HCT116 (cell line): ENCODE data around the gene GSDMA.

Experiments used
- CEBPB ChIP-seq: IDR thresholded peaks from 2 replicates; pipeline ENCODE4 v1.6.1; 2012; ENCODE audit warnings: low read depth
- CTCF ChIP-seq, 3 experiments: fragments of 200-600 bp in 1 of 3; sonication (generic) in 1 of 3; IDR thresholded peaks in 2 of 3; conservative IDR thresholded peaks in 1 of 3; 2 replicates each; pipeline ENCODE4 v1.5.1; 2012 to 2017; ENCODE audit warnings: low read depth in 2 of 3, low read length in 2 of 3, antibody characterized with exemption in 1 of 3, borderline replicate concordance in 1 of 3, control low read depth in 1 of 3, mild to moderate bottlenecking in 1 of 3, mixed read lengths in 1 of 3, mixed run types in 1 of 3, moderate library complexity in 1 of 3; ENCODE audit not compliant: insufficient read depth in 1 of 3
- MAX ChIP-seq: IDR thresholded peaks from 2 replicates; pipeline ENCODE4 v1.6.1; 2012
- POLR2A ChIP-seq: IDR thresholded peaks from 2 replicates; pipeline ENCODE4 v1.7.0; 2011; ENCODE audit warnings: borderline replicate concordance; ENCODE audit not compliant: insufficient read depth, insufficient read length; ENCODE audit errors: extremely low read depth
- POLR2AphosphoS5 ChIP-seq: IDR thresholded peaks from 2 replicates; pipeline ENCODE4 v1.6.1; 2011; ENCODE audit warnings: mild to moderate bottlenecking, low read depth, low read length, moderate library complexity
- REST ChIP-seq: IDR thresholded peaks from 2 replicates; pipeline ENCODE4 v1.6.1; 2012; ENCODE audit warnings: low read depth
- SIN3A ChIP-seq: IDR thresholded peaks from 2 replicates; pipeline ENCODE4 v1.6.1; 2012; ENCODE audit warnings: low read depth
- YY1 ChIP-seq: IDR thresholded peaks from 2 replicates; pipeline ENCODE4 v1.6.1; 2011; ENCODE audit warnings: low read length, low read depth, moderate library complexity, mild to moderate bottlenecking; ENCODE audit not compliant: insufficient replicate concordance; ENCODE audit errors: extremely low read depth
- TF ChIP-seq, protein P1 (sequence below): IDR thresholded peaks from 2 replicates; pipeline ENCODE4 v1.6.1; 2011; ENCODE audit warnings: mild to moderate bottlenecking, low read length, moderate library complexity; ENCODE audit not compliant: insufficient replicate concordance; ENCODE audit errors: extremely low read depth
- TF ChIP-seq, protein P2 (sequence below): IDR thresholded peaks from 2 replicates; pipeline ENCODE4 v1.6.1; 2012

DNA sequence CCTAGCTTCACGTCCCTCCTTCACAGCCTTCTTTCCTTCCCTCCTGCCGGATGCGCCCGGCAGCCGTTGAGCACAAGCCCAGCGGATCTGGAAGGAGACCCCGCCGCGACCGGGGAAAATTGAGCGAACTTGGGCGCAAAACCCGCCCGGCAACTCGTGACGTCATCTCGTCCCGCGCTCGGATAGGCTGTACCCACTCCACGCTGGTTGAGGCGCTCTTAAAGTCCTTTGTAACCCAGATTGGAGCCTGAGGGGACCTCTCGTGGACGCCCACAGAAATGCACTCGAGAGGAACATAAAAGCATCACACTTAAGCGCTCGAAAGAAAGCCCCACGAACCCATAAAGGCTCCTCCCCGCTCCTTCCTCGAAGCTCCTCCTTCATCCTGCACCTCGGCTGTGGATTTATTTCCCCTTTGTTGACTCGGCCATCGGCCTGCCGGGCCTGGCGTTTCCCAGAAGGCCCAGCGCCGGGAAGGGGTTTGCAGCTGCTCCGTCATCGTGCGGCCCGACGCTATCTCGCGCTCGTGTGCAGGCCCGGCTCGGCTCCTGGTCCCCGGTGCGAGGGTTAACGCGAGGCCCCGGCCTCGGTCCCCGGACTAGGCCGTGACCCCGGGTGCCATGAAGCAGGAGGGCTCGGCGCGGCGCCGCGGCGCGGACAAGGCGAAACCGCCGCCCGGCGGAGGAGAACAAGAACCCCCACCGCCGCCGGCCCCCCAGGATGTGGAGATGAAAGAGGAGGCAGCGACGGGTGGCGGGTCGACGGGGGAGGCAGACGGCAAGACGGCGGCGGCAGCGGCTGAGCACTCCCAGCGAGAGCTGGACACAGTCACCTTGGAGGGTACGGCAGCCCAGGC is 17.8 kb downstream of the GSDMA start, which contains the start of gene PSMD3:
- TF ChIP-seq YY1 (peak; percentile 92), REST (no peak), POLR2AphosphoS5 (peak; percentile 82), CTCF (IDR thresholded peaks at IDR 0.05 in 2 of 3, conservative IDR thresholded peaks at IDR 0.05 in 1 of 3; ENCODE audit: borderline replicate concordance in 1 of 3, insufficient read depth in 1 of 3, low read depth in 2 of 3, low read length in 2 of 3) (peak; percentile 63 to 96 (median 67)), MAX (peak; percentile 94), CEBPB (no peak), SIN3A (peak; percentile 87), POLR2A (no peak)
- TF ChIP-seq, protein P1, sequence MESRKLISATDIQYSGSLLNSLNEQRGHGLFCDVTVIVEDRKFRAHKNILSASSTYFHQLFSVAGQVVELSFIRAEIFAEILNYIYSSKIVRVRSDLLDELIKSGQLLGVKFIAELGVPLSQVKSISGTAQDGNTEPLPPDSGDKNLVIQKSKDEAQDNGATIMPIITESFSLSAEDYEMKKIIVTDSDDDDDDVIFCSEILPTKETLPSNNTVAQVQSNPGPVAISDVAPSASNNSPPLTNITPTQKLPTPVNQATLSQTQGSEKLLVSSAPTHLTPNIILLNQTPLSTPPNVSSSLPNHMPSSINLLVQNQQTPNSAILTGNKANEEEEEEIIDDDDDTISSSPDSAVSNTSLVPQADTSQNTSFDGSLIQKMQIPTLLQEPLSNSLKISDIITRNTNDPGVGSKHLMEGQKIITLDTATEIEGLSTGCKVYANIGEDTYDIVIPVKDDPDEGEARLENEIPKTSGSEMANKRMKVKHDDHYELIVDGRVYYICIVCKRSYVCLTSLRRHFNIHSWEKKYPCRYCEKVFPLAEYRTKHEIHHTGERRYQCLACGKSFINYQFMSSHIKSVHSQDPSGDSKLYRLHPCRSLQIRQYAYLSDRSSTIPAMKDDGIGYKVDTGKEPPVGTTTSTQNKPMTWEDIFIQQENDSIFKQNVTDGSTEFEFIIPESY: peak; percentile 75
- TF ChIP-seq, protein P2, sequence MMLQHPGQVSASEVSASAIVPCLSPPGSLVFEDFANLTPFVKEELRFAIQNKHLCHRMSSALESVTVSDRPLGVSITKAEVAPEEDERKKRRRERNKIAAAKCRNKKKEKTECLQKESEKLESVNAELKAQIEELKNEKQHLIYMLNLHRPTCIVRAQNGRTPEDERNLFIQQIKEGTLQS: no peak
